Immature natural killer cell (primary cell): ENCODE data around the gene TGFB2. TPM values are rescaled to one million over a fixed set of nuclear protein-coding genes. Genes with fewer than 3 reads are reported as not detected.

Experiments used
- DNase-seq, 3 donors: peaks; one replicate each; pipeline ENCODE4 v3.0.0; 2022; ENCODE audit warnings: mixed read lengths in 1 of 3
- H3K27ac Mint-ChIP-seq, 6 donors: one replicate each; pipeline ENCODE4 v1.8.0; 2020; ENCODE audit warnings: mixed read lengths in 6 of 6, mild to moderate bottlenecking in 5 of 6, inconsistent platforms in 4 of 6, moderate library complexity in 3 of 6
- H3K27me3 Mint-ChIP-seq, 3 donors: one replicate each; pipeline ENCODE4 v1.8.0; 2020 to 2021; ENCODE audit warnings: low read depth in 3 of 3, mild to moderate bottlenecking in 3 of 3, mixed read lengths in 3 of 3, moderate library complexity in 3 of 3, inconsistent platforms in 1 of 3
- H3K36me3 Mint-ChIP-seq, 3 donors: one replicate each; pipeline ENCODE4 v1.8.0; 2020; ENCODE audit warnings: mixed read lengths in 3 of 3, inconsistent platforms in 2 of 3, mild to moderate bottlenecking in 2 of 3
- H3K4me1 Mint-ChIP-seq, 2 donors: one replicate each; pipeline ENCODE4 v1.8.0; 2020; ENCODE audit warnings: inconsistent platforms in 2 of 2, mild to moderate bottlenecking in 2 of 2, mixed read lengths in 2 of 2, moderate library complexity in 1 of 2
- H3K4me3 Mint-ChIP-seq, 5 donors: one replicate each; pipeline ENCODE4 v1.8.0; 2020; ENCODE audit warnings: mild to moderate bottlenecking in 5 of 5, mixed read lengths in 5 of 5, inconsistent platforms in 3 of 5, moderate library complexity in 3 of 5
- H3K9me3 Mint-ChIP-seq, 6 donors: one replicate each; pipeline ENCODE4 v1.8.0; 2020; ENCODE audit warnings: mild to moderate bottlenecking in 6 of 6, mixed read lengths in 6 of 6, inconsistent platforms in 4 of 6, moderate library complexity in 3 of 6
- polyA plus RNA-seq, 3 donors: library from polyadenylated mRNA; unstranded; fragments of 300-500 nt; fragmentation: Illumina TruSeq; gene quantifications; one replicate each; pipeline ENCODE4 v1.2.3, GENCODE V29; 2021

The TGFB2 gene
- polyA plus RNA-seq, 3 donors from 2014 or later: 0.07 TPM; not detected in 2

DNA sequence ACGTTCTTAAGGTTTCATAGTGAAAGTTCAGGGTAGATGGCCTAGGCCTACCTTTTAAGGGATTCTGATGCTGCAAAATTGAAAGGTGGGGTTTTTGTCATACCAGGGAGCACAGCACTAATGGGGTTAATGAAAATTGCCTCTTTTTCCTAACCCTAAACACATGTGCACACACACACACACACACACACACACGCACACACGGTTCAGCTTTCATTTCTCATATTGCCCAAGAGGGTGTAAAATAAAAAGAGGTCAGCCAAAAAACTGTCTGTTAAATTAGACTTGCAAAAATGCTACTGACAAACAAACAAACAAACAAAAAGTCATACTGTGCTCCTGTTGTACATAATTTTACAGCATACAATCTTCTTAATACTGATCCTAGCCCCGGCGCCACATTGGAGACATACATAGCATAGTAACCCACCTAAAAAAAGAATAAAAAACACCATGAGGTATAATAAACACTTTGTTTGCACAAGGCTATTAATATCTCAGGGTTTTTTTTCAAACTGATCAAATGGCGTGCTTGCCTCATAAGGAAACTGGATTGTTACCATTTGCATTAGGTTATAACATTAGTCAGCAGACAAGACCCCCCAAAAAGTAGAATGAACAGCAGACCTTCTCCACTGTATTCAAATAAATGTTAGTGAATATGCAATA is 69.1 kb downstream of the TGFB2 start:
- H3K4me1 Mint-ChIP-seq: no peaks in the 10 kb centered on the region
- peaks cover 0 to 16% (median 0%) of the 10 kb centered on the region in 6 donors for H3K9me3 Mint-ChIP-seq
- no peak overlapping the region for H3K4me3 Mint-ChIP-seq
- peaks cover 0 to 2% (median 0%) of the 10 kb centered on the region in 3 donors for H3K27me3 Mint-ChIP-seq
- H3K36me3 Mint-ChIP-seq: no peaks in the 10 kb centered on the region
- no peak for DNase-seq
- H3K27ac Mint-ChIP-seq: no peak overlapping the region

DNA sequence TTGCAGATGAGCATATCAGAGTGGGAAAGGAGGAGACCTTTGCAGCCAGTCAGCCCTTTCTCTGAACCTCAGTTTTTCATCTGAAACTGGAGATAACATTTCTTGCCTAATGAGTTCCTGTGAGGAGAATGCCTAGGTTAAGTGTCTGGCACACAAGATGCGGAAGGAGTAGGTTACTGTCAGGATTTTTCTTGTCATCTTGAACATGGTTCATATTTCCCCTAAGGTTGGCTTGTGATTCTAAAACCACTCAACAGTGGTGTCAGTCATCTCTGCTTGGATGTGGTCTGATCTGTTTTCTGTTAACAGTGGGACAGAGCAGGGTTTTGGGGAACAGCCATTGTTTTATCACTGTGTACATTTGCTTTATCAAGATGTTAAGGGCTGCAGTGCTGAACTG is 70.6 kb downstream of the TGFB2 start:
- Mint-ChIP-seq H3K9me3 (peaks cover 0 to 16% (median 0%) of the 10 kb centered on the region in 6 donors), H3K27me3 (peaks cover 0 to 3% (median 2%) of the 10 kb centered on the region in 3 donors), H3K27ac (no peak overlapping the region), H3K4me3 (no peak overlapping the region), H3K4me1 (no peaks in the 10 kb centered on the region), H3K36me3 (no peaks in the 10 kb centered on the region)
- DNase-seq: no peak

DNA sequence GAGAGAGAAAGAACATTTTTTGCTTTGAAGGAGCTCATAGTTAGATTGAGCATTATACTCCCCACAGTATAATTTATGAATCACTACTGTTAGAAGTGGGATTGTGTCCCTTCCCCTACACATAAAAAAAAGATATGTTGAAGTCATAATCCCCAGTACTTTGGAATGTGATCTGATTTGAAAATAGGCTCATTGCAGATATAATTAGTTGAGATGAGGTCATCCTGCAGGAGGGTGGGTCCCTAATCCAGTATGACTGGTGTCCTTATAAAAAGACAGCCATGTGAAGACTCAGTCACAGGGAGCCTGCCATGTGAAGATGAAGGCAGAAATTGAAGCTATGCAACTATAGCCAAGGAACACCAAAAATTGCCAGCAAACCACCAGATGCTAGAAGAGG is 76.4 kb downstream of the TGFB2 start:
- H3K4me3 Mint-ChIP-seq: no peak overlapping the region
- no peak overlapping the region for H3K27ac Mint-ChIP-seq
- DNase-seq: no peak
- H3K4me1 Mint-ChIP-seq: no peaks in the 10 kb centered on the region
- H3K9me3 Mint-ChIP-seq: peaks cover 0 to 16% (median 2%) of the 10 kb centered on the region in 6 donors
- H3K27me3 Mint-ChIP-seq: peaks cover 0 to 3% (median 1%) of the 10 kb centered on the region in 3 donors
- no peaks in the 10 kb centered on the region for H3K36me3 Mint-ChIP-seq

DNA sequence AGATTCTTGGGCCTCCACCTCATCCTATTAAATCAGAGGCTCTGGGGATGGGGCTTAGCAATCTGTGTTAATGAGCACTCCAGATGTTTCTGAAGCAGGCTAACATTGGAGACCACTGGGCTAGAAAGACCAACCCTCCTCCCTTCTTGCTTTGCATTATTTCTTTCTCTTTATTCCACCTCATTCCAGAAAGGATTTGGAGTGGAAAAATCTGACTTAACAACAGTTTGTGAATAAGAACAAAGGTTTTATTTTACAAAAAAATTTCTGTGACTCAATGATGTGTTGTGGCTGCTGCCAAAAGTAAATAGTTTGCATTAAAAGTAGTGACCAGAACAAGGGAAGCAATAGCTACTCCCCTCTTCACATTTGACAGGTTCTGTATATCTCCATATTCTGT is 79.4 kb downstream of the TGFB2 start:
- H3K27ac Mint-ChIP-seq: no peak overlapping the region
- H3K36me3 Mint-ChIP-seq: no peaks in the 10 kb centered on the region
- no peak overlapping the region for H3K4me3 Mint-ChIP-seq
- H3K27me3 Mint-ChIP-seq: peaks cover 0 to 3% (median 1%) of the 10 kb centered on the region in 3 donors
- no peaks in the 10 kb centered on the region for H3K4me1 Mint-ChIP-seq
- H3K9me3 Mint-ChIP-seq: peaks cover 0 to 3% (median under 1%) of the 10 kb centered on the region in 6 donors
- DNase-seq: no peak

DNA sequence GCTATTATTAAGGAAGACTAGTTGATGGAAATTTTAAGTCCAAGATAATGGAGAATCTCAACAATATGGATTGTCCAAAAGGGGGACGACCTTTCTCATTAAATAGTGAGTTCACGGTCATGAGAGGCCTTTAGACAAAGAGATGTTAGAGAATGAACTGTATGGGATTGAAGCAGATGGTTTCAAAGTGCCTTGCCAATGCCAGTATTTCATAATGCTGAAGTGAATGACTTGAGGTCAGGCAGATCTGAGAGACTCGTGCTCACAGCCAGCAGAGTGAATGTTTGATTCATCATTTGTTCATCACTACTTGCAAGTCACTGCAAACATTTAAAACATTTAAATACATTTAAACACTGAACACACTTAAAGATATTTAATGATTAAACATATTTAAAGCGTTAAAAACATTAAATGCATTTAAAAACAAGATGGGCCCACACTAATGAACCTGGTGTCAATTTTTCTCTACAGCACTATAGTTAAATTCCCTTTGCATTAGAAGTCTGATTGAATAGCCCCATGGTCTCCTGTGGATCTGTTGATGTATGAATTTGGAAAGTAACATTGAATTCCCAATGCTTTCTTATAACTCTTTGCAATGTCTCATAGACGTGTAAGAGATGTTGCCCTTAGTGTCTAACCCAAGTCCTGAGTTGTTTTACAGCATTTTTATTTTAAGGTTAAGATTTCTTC is 80.7 kb downstream of the TGFB2 start:
- H3K27me3 Mint-ChIP-seq: peaks cover 0 to 1% (median 0%) of the 10 kb centered on the region in 3 donors
- no peaks in the 10 kb centered on the region for H3K36me3 Mint-ChIP-seq
- H3K9me3 Mint-ChIP-seq: peaks cover 0 to 3% (median under 1%) of the 10 kb centered on the region in 6 donors
- DNase-seq: no peak
- H3K4me3 Mint-ChIP-seq: no peak overlapping the region
- no peak overlapping the region for H3K27ac Mint-ChIP-seq
- H3K4me1 Mint-ChIP-seq: no peaks in the 10 kb centered on the region

DNA sequence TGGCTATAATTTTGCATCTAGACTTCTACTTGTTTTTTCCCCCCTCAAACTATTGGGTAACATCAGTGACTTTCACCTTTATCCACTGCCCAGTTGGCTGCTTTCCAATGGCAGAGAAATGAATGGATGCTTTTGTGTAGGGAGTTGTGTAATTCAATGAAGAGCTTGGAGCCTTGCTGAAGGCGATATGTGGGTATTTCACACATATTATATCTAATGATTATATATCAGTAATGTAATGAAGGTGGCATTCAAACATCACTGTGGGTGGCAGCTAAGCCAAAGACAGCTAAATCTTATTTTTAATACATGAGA is 81.2 kb downstream of the TGFB2 start:
- Mint-ChIP-seq H3K4me3 (no peak overlapping the region), H3K27ac (no peak overlapping the region), H3K9me3 (peaks cover 0 to 3% (median under 1%) of the 10 kb centered on the region in 6 donors), H3K36me3 (no peaks in the 10 kb centered on the region), H3K4me1 (no peaks in the 10 kb centered on the region), H3K27me3 (peaks cover 0 to 1% (median 0%) of the 10 kb centered on the region in 3 donors)
- no peak for DNase-seq

DNA sequence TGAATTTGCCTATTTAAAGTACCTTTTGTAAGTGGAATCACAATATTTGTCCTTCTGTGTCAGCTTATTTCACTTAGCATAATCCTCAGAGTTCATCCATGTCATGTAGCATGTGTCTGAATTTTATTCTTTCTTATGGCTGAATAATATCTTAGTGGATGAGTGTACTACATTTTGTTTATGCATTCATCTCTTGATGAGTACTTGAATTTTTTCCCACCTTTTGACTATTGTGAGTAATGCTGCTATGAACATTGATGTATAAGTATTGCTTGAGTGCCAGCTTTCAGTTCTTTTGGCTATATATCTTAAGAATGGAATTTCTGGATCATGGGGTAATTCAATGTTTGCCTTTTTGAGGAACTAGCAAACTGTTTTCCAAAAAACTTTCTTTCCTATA is 84.2 kb downstream of the TGFB2 start:
- H3K27ac Mint-ChIP-seq: no peak overlapping the region
- H3K9me3 Mint-ChIP-seq: peaks cover 0 to 2% (median 0%) of the 10 kb centered on the region in 6 donors
- H3K4me1 Mint-ChIP-seq: no peaks in the 10 kb centered on the region
- no peak overlapping the region for H3K4me3 Mint-ChIP-seq
- no peak for DNase-seq
- no peaks in the 10 kb centered on the region for H3K36me3 Mint-ChIP-seq
- H3K27me3 Mint-ChIP-seq: no peaks in the 10 kb centered on the region

DNA sequence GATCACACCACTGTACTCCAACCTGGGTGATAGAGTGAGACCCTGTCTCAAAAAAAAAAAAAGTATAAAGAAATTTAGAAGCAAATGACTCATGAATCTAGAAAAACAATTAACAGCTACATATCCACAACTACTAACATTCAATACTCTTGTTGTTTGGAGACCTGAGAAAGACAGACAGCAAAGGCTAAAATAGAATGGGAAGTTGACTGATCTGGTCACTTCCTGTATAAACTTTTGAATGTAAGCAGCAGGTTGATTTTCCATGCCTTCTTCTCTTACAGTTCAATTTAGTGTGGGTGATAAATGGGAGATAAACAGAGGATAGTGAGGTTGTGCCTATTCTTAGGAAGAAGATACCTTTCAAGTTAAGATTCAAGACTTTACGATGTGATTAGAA is 85.2 kb downstream of the TGFB2 start:
- DNase-seq: no peak
- H3K27ac Mint-ChIP-seq: no peak overlapping the region
- H3K4me3 Mint-ChIP-seq: no peak overlapping the region
- H3K4me1 Mint-ChIP-seq: no peaks in the 10 kb centered on the region
- H3K36me3 Mint-ChIP-seq: no peaks in the 10 kb centered on the region
- H3K27me3 Mint-ChIP-seq: no peaks in the 10 kb centered on the region
- H3K9me3 Mint-ChIP-seq: peaks cover 0 to 2% (median 0%) of the 10 kb centered on the region in 6 donors

DNA sequence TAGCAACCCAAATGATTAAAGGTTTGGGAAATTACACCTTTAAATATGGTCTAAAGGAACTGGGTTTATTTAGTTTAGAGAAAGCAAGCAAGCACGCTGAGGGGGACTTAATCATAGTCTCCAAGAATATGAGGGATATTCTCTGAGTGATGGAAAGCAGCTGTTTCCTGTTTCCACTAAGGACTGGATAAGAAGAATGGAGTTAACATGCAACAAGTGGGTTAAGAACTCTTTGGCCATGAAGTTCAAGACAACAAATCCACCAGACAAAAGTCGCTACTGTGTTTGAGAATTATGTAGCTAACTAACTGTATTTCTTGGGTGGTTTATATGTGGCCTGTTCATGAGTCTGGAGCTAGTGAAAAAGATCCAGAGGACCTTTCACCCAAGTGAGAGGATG is 85.7 kb downstream of the TGFB2 start:
- peaks cover 0 to 2% (median 0%) of the 10 kb centered on the region in 6 donors for H3K9me3 Mint-ChIP-seq
- H3K27me3 Mint-ChIP-seq: no peaks in the 10 kb centered on the region
- no peaks in the 10 kb centered on the region for H3K4me1 Mint-ChIP-seq

DNA sequence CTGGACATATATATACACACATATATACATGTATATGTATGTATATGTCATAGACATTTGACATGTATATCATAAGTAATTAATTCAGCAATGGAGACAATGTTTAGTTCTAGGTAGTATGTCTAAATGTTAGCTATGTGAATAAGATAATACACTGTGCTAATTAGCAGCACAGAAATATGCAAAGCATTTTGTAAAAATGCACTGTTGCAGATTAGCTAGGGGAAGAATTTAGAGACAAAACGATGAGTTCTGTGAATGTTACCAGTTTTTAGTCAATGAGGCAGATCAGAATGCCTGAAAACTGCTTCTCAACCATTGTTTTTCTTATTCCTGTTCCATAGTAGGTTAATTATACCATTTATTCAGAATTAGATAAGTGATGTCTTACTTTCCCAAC is 86.3 kb downstream of the TGFB2 start:
- Mint-ChIP-seq H3K4me3 (no peak overlapping the region), H3K27me3 (no peaks in the 10 kb centered on the region), H3K4me1 (no peaks in the 10 kb centered on the region), H3K36me3 (no peaks in the 10 kb centered on the region), H3K27ac (no peak overlapping the region), H3K9me3 (peaks cover 0 to 2% (median 0%) of the 10 kb centered on the region in 6 donors)
- no peak for DNase-seq

More for the DNA sequence above, 85.7 kb downstream of the TGFB2 start:
- Mint-ChIP-seq H3K4me3 (no peak overlapping the region), H3K36me3 (no peaks in the 10 kb centered on the region), H3K27ac (no peak overlapping the region)
- no peak for DNase-seq

DNA sequence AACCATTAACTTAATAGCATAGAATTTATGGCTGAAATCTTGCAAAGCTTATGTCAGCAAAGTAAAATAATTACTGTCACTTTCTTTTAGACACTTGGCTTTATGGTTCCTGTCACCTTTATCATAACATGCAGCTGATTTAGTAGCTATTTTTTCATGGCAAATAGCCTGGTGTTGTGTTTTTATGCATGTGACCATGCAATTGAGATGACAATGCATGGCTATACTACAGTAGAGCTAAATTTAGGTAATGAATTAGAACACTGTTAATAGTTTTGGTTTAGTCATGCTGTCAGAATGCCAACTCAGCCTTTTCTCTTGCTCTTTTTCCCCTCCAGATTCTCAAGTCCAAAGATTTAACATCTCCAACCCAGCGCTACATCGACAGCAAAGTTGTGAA is 88.6 kb downstream of the TGFB2 start:
- Mint-ChIP-seq H3K4me3 (no peak overlapping the region), H3K36me3 (no peaks in the 10 kb centered on the region), H3K4me1 (no peaks in the 10 kb centered on the region), H3K27me3 (no peaks in the 10 kb centered on the region), H3K9me3 (peaks cover 0 to 5% (median 1%) of the 10 kb centered on the region in 6 donors), H3K27ac (no peak overlapping the region)
- no peak for DNase-seq

DNA sequence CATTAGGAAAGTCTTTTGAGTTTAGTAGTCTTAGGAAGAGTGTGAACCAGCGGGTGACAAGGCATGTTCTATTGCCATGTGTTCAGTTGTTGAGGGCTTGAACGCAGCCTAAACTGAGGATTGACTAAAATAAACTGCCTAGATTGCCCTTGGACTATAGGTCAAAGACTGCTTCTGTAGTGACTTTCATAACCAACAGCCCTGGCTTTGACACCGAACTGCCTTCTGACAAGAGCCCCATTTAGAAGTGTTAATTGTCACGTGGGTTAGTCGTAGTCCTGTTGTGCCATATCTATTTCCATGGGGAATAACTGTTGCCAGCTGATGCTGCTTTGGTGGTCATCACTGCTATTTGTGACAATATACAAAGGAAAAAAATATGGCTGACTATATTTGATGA is 90.4 kb downstream of the TGFB2 start:
- DNase-seq: no peak
- no peak overlapping the region for H3K4me3 Mint-ChIP-seq
- peaks cover 0 to 2% (median 2%) of the 10 kb centered on the region in 3 donors for H3K27me3 Mint-ChIP-seq
- no peak overlapping the region for H3K27ac Mint-ChIP-seq
- no peaks in the 10 kb centered on the region for H3K36me3 Mint-ChIP-seq
- no peaks in the 10 kb centered on the region for H3K4me1 Mint-ChIP-seq
- H3K9me3 Mint-ChIP-seq: peaks cover 0 to 5% (median 0%) of the 10 kb centered on the region in 6 donors

DNA sequence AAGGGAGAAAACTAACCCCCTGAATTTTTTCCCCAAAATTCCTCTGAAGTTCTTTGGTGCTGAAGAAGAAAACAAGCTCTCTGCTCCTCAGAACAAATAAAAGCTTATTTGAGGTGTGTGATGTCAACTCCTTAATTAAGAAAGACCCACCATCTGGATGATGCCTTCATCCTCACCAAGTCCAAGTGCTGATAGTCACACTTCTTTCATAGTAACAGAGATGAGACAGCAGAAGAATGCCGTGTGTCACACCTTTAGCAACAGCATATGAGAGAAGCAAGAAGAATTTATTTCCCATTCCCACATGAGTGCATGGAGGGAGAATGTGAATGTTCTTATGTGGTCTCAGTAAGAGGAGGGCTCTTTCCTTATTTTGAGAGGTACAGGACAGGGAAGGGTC is 91.2 kb downstream of the TGFB2 start:
- no peaks in the 10 kb centered on the region for H3K36me3 Mint-ChIP-seq

DNA sequence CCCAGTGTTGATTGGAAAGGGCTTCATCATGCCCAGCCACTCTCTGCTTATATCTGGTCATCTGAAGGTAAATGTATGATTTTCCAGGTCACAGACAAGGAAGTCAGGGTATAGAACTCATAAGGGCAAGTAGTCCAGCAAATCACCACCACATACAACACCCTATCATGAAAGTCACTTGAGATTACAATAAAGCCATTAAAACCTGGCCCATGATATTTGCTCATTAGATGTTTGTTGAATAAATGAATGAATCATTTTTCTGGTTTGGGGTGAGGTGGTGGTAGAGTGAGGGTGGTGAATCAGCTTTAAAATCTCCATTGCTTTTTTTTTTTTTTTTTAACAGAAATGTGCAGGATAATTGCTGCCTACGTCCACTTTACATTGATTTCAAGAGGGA is 91.9 kb downstream of the TGFB2 start:
- no peak for DNase-seq
- H3K27me3 Mint-ChIP-seq: peaks cover 0 to 2% (median 2%) of the 10 kb centered on the region in 3 donors
- no peak overlapping the region for H3K4me3 Mint-ChIP-seq
- no peaks in the 10 kb centered on the region for H3K36me3 Mint-ChIP-seq
- no peaks in the 10 kb centered on the region for H3K4me1 Mint-ChIP-seq
- no peak overlapping the region for H3K27ac Mint-ChIP-seq
- peaks cover 0 to 7% (median 1%) of the 10 kb centered on the region in 6 donors for H3K9me3 Mint-ChIP-seq

More for the DNA sequence above, 91.2 kb downstream of the TGFB2 start:
- no peaks in the 10 kb centered on the region for H3K4me1 Mint-ChIP-seq
- no peak overlapping the region for H3K27ac Mint-ChIP-seq
- no peak overlapping the region for H3K4me3 Mint-ChIP-seq
- peaks cover 0 to 5% (median 1%) of the 10 kb centered on the region in 6 donors for H3K9me3 Mint-ChIP-seq
- DNase-seq: no peak
- H3K27me3 Mint-ChIP-seq: peaks cover 0 to 2% (median 2%) of the 10 kb centered on the region in 3 donors
